Spleen (tissue), 7 donors: ENCODE data around the gene EEF2K.

ENCODE experiments used
- CTCF ChIP-seq, 11 experiments: fragments of 200-600 bp in 7 of 11; fragments of 450-650 bp in 4 of 11; sonication (generic) in 4 of 11; IDR thresholded peaks in 8 of 11; conservative IDR thresholded peaks in 3 of 11; 1 replicate in 7 of 11; 2 replicates in 4 of 11; pipeline versions ENCODE4 v1.4.0 to v1.8.0; 2016 to 2021; ENCODE audit warnings: antibody characterized with exemption in 11 of 11, inconsistent platforms in 4 of 11, mild to moderate bottlenecking in 1 of 11
- POLR2A ChIP-seq, 3 donors: fragments of 450-650 bp; IDR thresholded peaks; one replicate each; pipeline ENCODE4 v1.5.1; 2017; ENCODE audit warnings: antibody characterized with exemption in 3 of 3, mild to moderate bottlenecking in 1 of 3
- POLR2AphosphoS5 ChIP-seq, 3 donors: sonication (generic); formaldehyde crosslinking; IDR thresholded peaks; one replicate each; pipeline ENCODE4 v1.5.1; 2017; ENCODE audit warnings: antibody characterized with exemption in 3 of 3
- donor health status: DM: no; HTN: no; CAD: no; lungs with moderate emphysema.
- donor health status: DM: no; HTN: no; CAD: no.
- donor health status: DM: no; HTN: no; CAD: no.

DNA sequence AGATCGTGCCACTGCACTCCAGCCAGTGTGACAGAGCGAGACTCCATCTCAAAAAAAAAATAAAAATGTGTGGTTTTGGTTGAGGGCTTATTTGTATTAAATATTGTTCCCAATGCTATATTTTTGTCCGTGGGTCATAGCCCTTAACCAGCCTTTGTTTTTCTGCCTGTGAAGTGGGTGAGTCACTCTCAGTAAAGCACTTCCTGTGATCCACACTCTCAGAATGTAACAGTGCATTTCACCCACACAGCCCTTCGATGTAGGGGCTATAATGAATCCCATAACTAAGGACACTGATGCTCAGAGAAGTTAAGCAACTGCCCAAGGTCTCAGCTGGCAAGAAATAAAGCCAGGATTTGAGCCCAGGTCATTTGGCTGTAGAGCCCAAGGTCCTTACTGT is 56.4 kb downstream of the EEF2K start:
- TF ChIP-seq CTCF (IDR thresholded peaks at IDR 0.05 in 8 of 11, conservative IDR thresholded peaks at IDR 0.05 in 3 of 11): no peak
- no peak for TF ChIP-seq POLR2A (IDR thresholded peaks at IDR 0.05)
- no peak for TF ChIP-seq POLR2AphosphoS5 (IDR thresholded peaks at IDR 0.05)
